Loucy (cell line): Measurements from ENCODE around the gene ENO4.

Experiments
- CTCF ChIP-seq: fragments of 200-600 bp; sonication (generic); conservative IDR thresholded peaks from 2 replicates; pipeline ENCODE4 v1.5.1; 2014; ENCODE audit warnings: mild to moderate bottlenecking, antibody characterized with exemption, low read length
- EZH2phosphoT487 ChIP-seq: fragments of 200-600 bp; IDR thresholded peaks from 2 replicates; pipeline ENCODE4 v1.6.1; 2018; ENCODE audit warnings: antibody characterized with exemption, mild to moderate bottlenecking, moderate library complexity, borderline replicate concordance

DNA sequence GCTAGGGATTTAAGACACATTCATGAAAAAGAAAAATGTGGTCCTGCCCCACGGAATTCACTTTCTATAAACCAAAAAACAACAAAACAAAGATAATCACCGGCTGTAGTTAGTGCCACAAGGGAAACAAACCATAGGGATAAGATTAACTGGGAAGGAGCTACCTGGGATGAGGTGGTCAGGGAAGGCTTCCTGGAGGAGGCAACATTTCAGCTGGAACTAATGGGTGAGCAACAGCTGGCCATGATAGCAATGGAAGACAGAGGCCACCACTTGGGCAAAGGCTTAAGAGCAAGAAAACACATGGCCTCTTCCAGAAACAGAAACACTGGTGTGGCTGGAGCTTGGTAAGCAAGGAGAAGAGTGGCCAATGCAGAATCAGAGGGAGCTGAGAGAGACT lies 38.4 kb upstream of the ENO4 start:
- no peak for TF ChIP-seq CTCF
- no peak for TF ChIP-seq EZH2phosphoT487
